ENCODE results near the gene CANT1.
A peak's percentile ranks its signal among the peaks of the same experiment; 100 is the strongest.

- no peak for TF ChIP-seq CTCF (IDR thresholded peaks at IDR 0.05)
- TF ChIP-seq POLR2A (IDR thresholded peaks at IDR 0.05) = peak in 1 of 2 donors; percentile 23
Measured at GRCh38 chr17:79038545-79039135, 29.1 kb upstream of the CANT1 start.
